GM18909 (cell line): Measurements from ENCODE around the gene TAL1.

Source experiments
- ATAC-seq: cut with Tn5 transposase; IDR thresholded peaks from one replicate; pipeline ENCODE4 v1.9.1; 2021; ENCODE audit warnings: mild to moderate bottlenecking; ENCODE audit not compliant: unreplicated experiment, poor library complexity

TAL1 gene

DNA sequence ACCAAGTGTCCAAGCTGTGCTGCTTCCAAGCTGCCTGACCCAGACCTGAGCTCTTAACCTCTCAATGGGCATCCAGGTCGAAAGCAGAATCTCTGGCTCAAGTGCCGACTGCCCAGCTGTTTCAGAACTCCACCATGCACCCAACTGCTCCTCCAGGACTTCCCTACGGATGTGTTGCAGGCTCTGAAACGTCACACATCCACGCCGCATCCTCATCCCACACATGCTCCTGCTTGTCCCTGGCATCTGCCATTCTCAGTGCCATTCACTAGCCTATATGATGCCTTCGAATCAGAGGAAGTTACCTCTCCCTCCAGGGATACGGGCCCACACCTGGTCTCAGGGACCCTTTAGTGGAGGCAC, 53.4 kb downstream of the TAL1 start:
- no peak for ATAC-seq

DNA sequence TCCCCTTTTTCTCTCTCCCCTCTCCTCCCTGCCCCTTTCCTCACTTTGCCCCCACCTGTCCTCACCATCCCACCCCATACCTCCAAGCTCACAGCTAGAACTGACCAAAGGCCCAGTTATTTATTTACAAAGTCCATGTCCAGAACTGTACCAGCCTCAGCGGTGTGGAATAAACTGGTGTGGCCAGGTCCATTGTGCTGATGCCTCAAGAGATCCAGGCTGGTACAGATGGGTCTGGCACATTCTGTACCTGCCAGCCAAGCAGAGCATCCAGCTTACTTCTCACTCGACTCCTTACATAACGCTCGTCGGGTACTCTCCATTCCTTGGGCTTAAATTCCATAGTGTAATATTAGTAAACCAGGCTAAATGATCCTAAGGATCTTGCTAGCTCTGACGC, 54.0 kb downstream of the TAL1 start:
- ATAC-seq = no peak

DNA sequence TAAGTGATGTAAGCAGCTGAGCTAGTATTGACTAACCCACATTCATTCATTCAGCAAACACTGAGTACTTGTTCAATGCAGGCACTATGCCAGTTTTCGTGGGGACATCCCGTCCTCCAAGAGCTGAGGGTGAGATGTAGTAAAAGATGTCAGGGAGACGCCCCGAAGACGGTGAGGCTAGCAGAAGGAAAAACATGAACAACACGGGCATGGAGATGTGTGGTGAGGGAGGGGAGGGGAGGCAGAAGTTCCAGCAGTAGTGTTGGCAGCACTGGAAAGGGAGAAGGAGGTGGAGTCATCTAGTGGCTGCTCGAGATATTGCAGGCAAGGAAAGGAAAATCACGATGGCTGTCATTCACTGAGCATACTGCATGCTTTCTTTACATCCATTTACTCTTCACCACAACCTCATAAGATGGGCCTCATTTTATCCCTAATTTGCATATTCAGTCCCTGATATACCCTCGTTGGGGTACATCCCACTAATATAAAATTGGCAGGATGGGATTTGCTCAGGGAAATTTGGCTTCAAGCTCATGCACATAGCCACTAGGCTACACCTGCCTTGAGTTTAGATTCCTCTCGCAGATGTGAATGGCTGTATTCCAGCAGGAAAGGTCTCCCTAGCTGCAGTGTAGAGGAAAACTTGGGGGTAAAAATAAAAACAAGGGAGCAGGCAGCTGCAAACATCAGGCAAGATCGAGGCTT, 56.6 kb downstream of the TAL1 start:
- ATAC-seq = peak; percentile 57

DNA sequence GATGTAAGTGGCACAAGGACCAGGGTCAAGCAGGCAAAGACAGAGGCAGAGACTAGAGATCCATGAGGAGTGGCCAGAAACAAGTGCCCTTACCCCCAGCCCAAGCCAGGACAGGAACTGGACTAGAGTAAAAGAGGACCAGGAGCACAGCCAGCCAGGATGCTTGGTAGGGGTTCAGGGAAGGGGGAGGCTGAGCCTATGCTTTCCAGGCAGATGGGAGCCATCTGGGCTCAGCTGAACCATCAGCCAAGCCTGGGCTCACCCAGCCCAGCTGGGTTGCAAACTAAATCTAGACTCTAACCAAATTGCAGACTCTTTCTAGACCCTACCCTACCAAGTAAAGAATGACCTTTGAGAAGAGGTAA, 57.4 kb downstream of the TAL1 start:
- ATAC-seq = no peak

DNA sequence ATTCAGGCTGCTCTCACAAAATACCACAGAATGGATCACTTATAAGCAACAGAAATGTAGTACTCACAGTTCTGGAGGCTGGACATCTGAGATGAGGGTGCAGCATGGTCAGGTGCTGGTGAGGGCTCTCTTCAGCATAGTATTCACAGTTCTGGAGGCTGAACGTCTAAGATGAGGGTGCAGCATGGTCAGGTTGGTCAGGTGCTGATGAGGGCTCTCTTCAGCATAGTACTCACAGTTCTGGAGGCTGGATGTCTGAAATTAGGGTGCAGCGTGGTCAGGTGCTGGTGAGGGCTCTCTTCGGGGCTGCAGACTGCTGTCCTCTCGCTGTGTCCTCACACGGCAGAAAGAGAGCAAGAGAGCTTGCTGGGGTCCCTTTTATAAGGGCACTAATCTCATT, 59.2 kb downstream of the TAL1 start:
- ATAC-seq = no peak
